Thyroid gland (tissue), 4 donors: Measurements from ENCODE around the gene ENTHD1.

Source experiments
- POLR2A ChIP-seq, 2 donors: fragments of 450-650 bp; IDR thresholded peaks; one replicate each; pipeline ENCODE4 v1.6.1; 2017; ENCODE audit warnings: antibody characterized with exemption in 2 of 2, mild to moderate bottlenecking in 2 of 2, moderate library complexity in 1 of 2
- TF ChIP-seq, protein P1 (sequence below), 6 experiments: fragments of 200-600 bp in 3 of 6; fragments of 450-650 bp in 3 of 6; sonication (generic) in 3 of 6; IDR thresholded peaks; one replicate each; pipeline ENCODE4 v1.5.1; 2016 to 2019; ENCODE audit warnings: antibody characterized with exemption in 6 of 6, mild to moderate bottlenecking in 2 of 6, inconsistent platforms in 1 of 6, moderate library complexity in 1 of 6

DNA sequence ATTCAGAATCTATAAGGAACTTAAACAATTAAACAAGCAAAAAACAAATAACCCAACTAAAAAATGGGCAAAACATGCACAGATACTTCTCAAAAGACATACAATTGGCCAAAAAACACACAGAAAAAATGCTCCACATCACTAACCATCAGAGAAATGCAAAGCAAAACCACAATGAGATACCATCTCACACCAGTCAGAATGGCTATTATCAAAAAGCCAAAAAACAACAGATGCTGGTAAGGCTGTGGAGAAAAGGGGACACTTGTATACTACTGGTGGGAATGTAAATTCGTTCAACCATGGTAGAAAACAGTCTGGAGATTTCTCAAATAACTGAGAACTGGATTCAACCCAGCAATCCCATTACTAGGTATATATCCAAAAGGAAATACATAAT, 24.8 kb downstream of the ENTHD1 start:
- TF ChIP-seq, protein P1, sequence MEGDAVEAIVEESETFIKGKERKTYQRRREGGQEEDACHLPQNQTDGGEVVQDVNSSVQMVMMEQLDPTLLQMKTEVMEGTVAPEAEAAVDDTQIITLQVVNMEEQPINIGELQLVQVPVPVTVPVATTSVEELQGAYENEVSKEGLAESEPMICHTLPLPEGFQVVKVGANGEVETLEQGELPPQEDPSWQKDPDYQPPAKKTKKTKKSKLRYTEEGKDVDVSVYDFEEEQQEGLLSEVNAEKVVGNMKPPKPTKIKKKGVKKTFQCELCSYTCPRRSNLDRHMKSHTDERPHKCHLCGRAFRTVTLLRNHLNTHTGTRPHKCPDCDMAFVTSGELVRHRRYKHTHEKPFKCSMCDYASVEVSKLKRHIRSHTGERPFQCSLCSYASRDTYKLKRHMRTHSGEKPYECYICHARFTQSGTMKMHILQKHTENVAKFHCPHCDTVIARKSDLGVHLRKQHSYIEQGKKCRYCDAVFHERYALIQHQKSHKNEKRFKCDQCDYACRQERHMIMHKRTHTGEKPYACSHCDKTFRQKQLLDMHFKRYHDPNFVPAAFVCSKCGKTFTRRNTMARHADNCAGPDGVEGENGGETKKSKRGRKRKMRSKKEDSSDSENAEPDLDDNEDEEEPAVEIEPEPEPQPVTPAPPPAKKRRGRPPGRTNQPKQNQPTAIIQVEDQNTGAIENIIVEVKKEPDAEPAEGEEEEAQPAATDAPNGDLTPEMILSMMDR (IDR thresholded peaks at IDR 0.05) = no peak
- no peak for TF ChIP-seq POLR2A (IDR thresholded peaks at IDR 0.05)
